Measurements from ENCODE around the gene TPCN2.

- TF ChIP-seq EZH2 (IDR thresholded peaks at IDR 0.05) (no peak), POLR2AphosphoS5 (IDR thresholded peaks at IDR 0.05; ENCODE audit: borderline replicate concordance, low read depth, low read length) (no peak), FOXP2 (optimal IDR thresholded peaks at IDR 0.05; ENCODE audit: control extremely low read depth, extremely low read length, insufficient read depth) (no peak)
Measured at GRCh38 chr11:69127081-69127850, 78.5 kb downstream of the TPCN2 start.
